GM19043 (cell line): Measurements from ENCODE around the gene SV2C.
"Not testable (repeated sequence)": the region's sequence is repeated elsewhere in the genome, so short reads cannot be mapped to it uniquely, and the experiment has no call there.

Experiments
- ATAC-seq: cut with Tn5 transposase; IDR thresholded peaks from one replicate; pipeline ENCODE4 v1.9.1; 2021; ENCODE audit warnings: low read depth; ENCODE audit not compliant: unreplicated experiment

Gene SV2C

GRCh38 chr5:76199336-76200318 is 116.4 kb downstream of the SV2C start:
- no peak for ATAC-seq

GRCh38 chr5:76202182-76202581 is 119.0 kb downstream of the SV2C start:
- no peak for ATAC-seq

- ATAC-seq = no peak
These were observed 121.0 kb downstream of the SV2C start for GRCh38 chr5:76204191-76204590.

GRCh38 chr5:76204713-76205112 is 121.5 kb downstream of the SV2C start:
- ATAC-seq = no peak

GRCh38 chr5:76207120-76207519 is 123.9 kb downstream of the SV2C start:
- ATAC-seq = no peak

GRCh38 chr5:76209297-76209696 is 126.1 kb downstream of the SV2C start:
- no peak for ATAC-seq

- no peak for ATAC-seq
These were observed 127.8 kb downstream of the SV2C start for GRCh38 chr5:76210946-76211345.

- no peak for ATAC-seq
These were observed 130.7 kb downstream of the SV2C start for GRCh38 chr5:76213858-76214257.

- ATAC-seq = no peak
These were observed 133.6 kb downstream of the SV2C start for GRCh38 chr5:76216748-76217147.

- ATAC-seq = no peak
These were observed 136.5 kb downstream of the SV2C start for GRCh38 chr5:76219636-76220035.

- no peak for ATAC-seq
These were observed 138.1 kb downstream of the SV2C start for GRCh38 chr5:76221311-76221710.

- ATAC-seq = no peak
These were observed 139.1 kb downstream of the SV2C start for GRCh38 chr5:76222318-76222717.

GRCh38 chr5:76223696-76224095 is 140.5 kb downstream of the SV2C start:
- ATAC-seq = no peak

- ATAC-seq = no peak
These were observed 141.7 kb downstream of the SV2C start for GRCh38 chr5:76224898-76225297.

- no peak for ATAC-seq
These were observed 142.2 kb downstream of the SV2C start for GRCh38 chr5:76225336-76225735.

- no peak for ATAC-seq
These were observed 146.7 kb downstream of the SV2C start for GRCh38 chr5:76229900-76230299.

GRCh38 chr5:76230711-76231285 is 147.6 kb downstream of the SV2C start:
- ATAC-seq = no peak

- no peak for ATAC-seq
These were observed 151.5 kb downstream of the SV2C start for GRCh38 chr5:76234665-76235064.

GRCh38 chr5:76236684-76237083 is 153.5 kb downstream of the SV2C start:
- ATAC-seq = no peak

GRCh38 chr5:76240336-76240735 is 157.2 kb downstream of the SV2C start:
- no peak for ATAC-seq

GRCh38 chr5:76242155-76242554 is 159.0 kb downstream of the SV2C start:
- ATAC-seq = not testable (repeated sequence)

GRCh38 chr5:76245590-76245989 is 162.4 kb downstream of the SV2C start:
- ATAC-seq = no peak
